CD4-positive, alpha-beta memory T cell (primary cell): ENCODE measurements around the gene PPM1B. TPM values are rescaled to one million over a fixed set of nuclear protein-coding genes. Genes with fewer than 3 reads are reported as not detected.
"Not testable (repeated sequence)": the region's sequence is repeated elsewhere in the genome, so short reads cannot be mapped to it uniquely, and the experiment has no call there.

Experiments
- CTCF ChIA-PET: fragments of 350-600 bp; sonication (Branson Sonifier 250); formaldehyde crosslinking; loops from one replicate; lab custom pipeline; 2021; ENCODE audit warnings: inconsistent platforms; ENCODE audit not compliant: partially characterized antibody; lab: Charles Lee
- POLR2A ChIA-PET: fragments of 350-600 bp; sonication (Branson Sonifier 250); formaldehyde crosslinking; loops from one replicate; lab custom pipeline; 2021; ENCODE audit not compliant: partially characterized antibody; lab: Charles Lee
- DNase-seq, 5 donors: peaks; one replicate each; pipeline versions ENCODE4 v3.0.0 to v3.0.0-alpha.2; 2020 to 2022; ENCODE audit warnings: mixed read lengths in 1 of 5
- H3K27ac ChIP-seq: one replicate; pipeline ENCODE4 v1.7.0; 2013; ENCODE audit warnings: low read depth, low read length
- H3K27me3 ChIP-seq: 2 replicates; pipeline ENCODE4 v1.7.0; 2013; ENCODE audit warnings: mild to moderate bottlenecking, low read length, moderate library complexity; ENCODE audit not compliant: insufficient read depth
- H3K36me3 ChIP-seq: 2 replicates; pipeline ENCODE4 v1.7.0; 2013; ENCODE audit warnings: mild to moderate bottlenecking, low read length, moderate library complexity; ENCODE audit not compliant: insufficient read depth
- H3K4me1 ChIP-seq: 2 replicates; pipeline ENCODE4 v1.7.0; 2013; ENCODE audit warnings: mild to moderate bottlenecking, low read length, moderate library complexity; ENCODE audit not compliant: insufficient read depth
- H3K4me3 ChIP-seq, 2 donors: one replicate each; pipeline ENCODE4 v1.7.0; 2013; ENCODE audit warnings: low read length in 2 of 2, mild to moderate bottlenecking in 1 of 2
- H3K9me3 ChIP-seq, 2 donors: one replicate each; pipeline ENCODE4 v1.7.0; 2013; ENCODE audit warnings: low read length in 2 of 2, control low read depth in 1 of 2; ENCODE audit not compliant: control insufficient read depth in 1 of 2
- H3K27ac Mint-ChIP-seq, 7 donors: one replicate each; pipeline ENCODE4 v1.8.0; 2020 to 2021; ENCODE audit warnings: mixed read lengths in 7 of 7, mild to moderate bottlenecking in 6 of 7, inconsistent platforms in 3 of 7, moderate library complexity in 3 of 7
- H3K27me3 Mint-ChIP-seq, 2 donors: one replicate each; pipeline ENCODE4 v1.8.0; 2020 to 2021; ENCODE audit warnings: mixed read lengths in 2 of 2
- H3K36me3 Mint-ChIP-seq, 2 donors: one replicate each; pipeline ENCODE4 v1.8.0; 2020 to 2021; ENCODE audit warnings: mixed read lengths in 2 of 2, inconsistent platforms in 1 of 2, mild to moderate bottlenecking in 1 of 2
- H3K4me1 Mint-ChIP-seq, 4 donors: one replicate each; pipeline ENCODE4 v1.8.0; 2020 to 2021; ENCODE audit warnings: mixed read lengths in 4 of 4, mild to moderate bottlenecking in 1 of 4
- H3K4me3 Mint-ChIP-seq, 8 donors: one replicate each; pipeline ENCODE4 v1.8.0; 2020 to 2021; ENCODE audit warnings: mixed read lengths in 8 of 8, mild to moderate bottlenecking in 7 of 8, moderate library complexity in 6 of 8, inconsistent platforms in 3 of 8
- H3K9me3 Mint-ChIP-seq, 8 donors: one replicate each; pipeline ENCODE4 v1.8.0; 2020 to 2021; ENCODE audit warnings: mixed read lengths in 8 of 8, mild to moderate bottlenecking in 5 of 8, inconsistent platforms in 3 of 8, moderate library complexity in 1 of 8
- intact Hi-C: fragments of 100-400 bp; cut with micrococcal nuclease; formaldehyde crosslinking; loops from one replicate; pipeline ENCODE4 v1.15.1; 2023
- polyA plus RNA-seq, 2 donors: library from polyadenylated mRNA; unstranded; fragments of 300-500 nt; fragmentation: Illumina TruSeq; gene quantifications; one replicate each; pipeline ENCODE4 v1.2.3, GENCODE V29; 2021
- total RNA-seq, 2 experiments: library from RNA; stranded (reverse); gene quantifications; one replicate each; pipeline ENCODE4 v1.2.3, GENCODE V29; 2021

The PPM1B gene
- total and polyA plus RNA-seq, 4 experiments from 2014 or later: 52.4 to 79.3 (median 65.1) TPM

DNA sequence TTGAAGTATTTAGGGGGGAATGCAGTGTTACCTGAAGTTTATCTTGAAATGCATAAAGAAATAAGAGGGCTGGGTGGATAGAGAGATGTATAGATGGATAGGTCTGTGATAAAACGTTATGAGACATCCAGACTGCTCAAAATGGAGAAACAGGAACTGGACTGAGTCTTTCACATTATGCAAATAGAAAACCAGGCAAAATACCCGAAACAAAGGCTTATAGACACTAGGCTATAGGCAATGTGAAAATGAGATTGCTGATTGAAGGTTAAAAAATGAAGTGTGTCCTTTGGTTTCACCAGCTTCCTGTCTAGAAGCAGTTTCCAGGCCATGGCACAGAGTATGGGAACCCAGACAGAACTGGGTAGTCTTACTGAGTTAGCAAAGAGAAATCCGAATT, 81.7 kb downstream of the PPM1B start:
- H3K9me3 Mint-ChIP-seq: peaks cover 0 to 9% (median 6%) of the 10 kb centered on the region in 8 donors

DNA sequence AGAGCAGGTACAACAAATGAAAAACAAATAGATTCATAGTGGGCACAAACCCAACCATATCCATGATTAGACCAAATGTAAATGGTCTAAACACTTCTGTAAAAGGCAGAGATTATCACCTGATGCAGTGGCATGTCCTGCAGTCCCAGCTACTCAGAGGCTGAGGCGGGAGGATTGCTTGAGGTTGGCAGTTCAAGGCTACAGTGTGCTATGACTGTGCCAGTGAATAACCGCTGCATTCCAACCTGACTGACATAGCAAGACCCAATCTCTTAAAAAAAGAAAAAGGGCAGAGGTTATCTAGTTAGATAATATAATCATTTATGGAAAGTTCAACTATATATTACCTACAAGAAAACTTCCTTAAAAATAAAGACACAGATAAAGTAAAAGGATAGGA, 85.3 kb downstream of the PPM1B start:
- H3K4me1 Mint-ChIP-seq: no peaks in the 10 kb centered on the region
- H3K27ac Mint-ChIP-seq: no peak overlapping the region
- no peaks in the 10 kb centered on the region for H3K4me1 ChIP-seq
- ChIA-PET CTCF (no interaction called here), POLR2A (no interaction called here)
- H3K27me3 ChIP-seq: no peaks in the 10 kb centered on the region
- no peak overlapping the region for H3K4me3 Mint-ChIP-seq
- no peaks in the 10 kb centered on the region for H3K36me3 Mint-ChIP-seq
- no peaks in the 10 kb centered on the region for H3K36me3 ChIP-seq
- H3K27ac ChIP-seq: no peak overlapping the region
- H3K9me3 ChIP-seq: no peaks in the 10 kb centered on the region
- H3K9me3 Mint-ChIP-seq: peaks cover 0 to 9% (median 7%) of the 10 kb centered on the region in 8 donors
- no peak overlapping the region for H3K4me3 ChIP-seq
- DNase-seq: no peak
- intact Hi-C loops: no loop called here
- H3K27me3 Mint-ChIP-seq: peaks cover 8 to 20% of the 10 kb centered on the region in 2 donors

More for the DNA sequence above, 81.7 kb downstream of the PPM1B start:
- intact Hi-C loops: no loop called here
- no peak overlapping the region for H3K27ac ChIP-seq
- no peak for DNase-seq
- POLR2A ChIA-PET: no interaction called here
- peaks cover 6 to 12% of the 10 kb centered on the region in 2 donors for H3K27me3 Mint-ChIP-seq
- no peaks in the 10 kb centered on the region for H3K4me1 ChIP-seq
- H3K27ac Mint-ChIP-seq: no peak overlapping the region
- H3K4me3 Mint-ChIP-seq: no peak overlapping the region
- no peaks in the 10 kb centered on the region for H3K9me3 ChIP-seq
- H3K27me3 ChIP-seq: no peaks in the 10 kb centered on the region
- no peaks in the 10 kb centered on the region for H3K36me3 ChIP-seq
- CTCF ChIA-PET: interaction anchor here (0.8 to 1.1 kb wide), 2 partner anchors 8 to 15 kb away, joined by 3 read pairs; no protein-coding TSS in a partner anchor
- H3K4me3 ChIP-seq: no peak overlapping the region
- H3K4me1 Mint-ChIP-seq: peaks cover 3 to 9% (median 6%) of the 10 kb centered on the region in 4 donors
- no peaks in the 10 kb centered on the region for H3K36me3 Mint-ChIP-seq

- H3K27me3 ChIP-seq, H3K4me1 ChIP-seq, DNase-seq, H3K4me3 Mint-ChIP-seq, H3K27ac ChIP-seq, H3K9me3 Mint-ChIP-seq, H3K4me1 Mint-ChIP-seq, H3K36me3 ChIP-seq, CTCF ChIA-PET, H3K4me3 ChIP-seq, H3K27ac Mint-ChIP-seq, intact Hi-C loops, H3K9me3 ChIP-seq, POLR2A ChIA-PET, H3K36me3 Mint-ChIP-seq: not testable (repeated sequence)
- H3K27me3 Mint-ChIP-seq: peaks cover 8 to 23% of the 10 kb centered on the region in 2 donors
Measured at GRCh38 chr2:44255704-44256103, 87.0 kb downstream of the PPM1B start.

DNA sequence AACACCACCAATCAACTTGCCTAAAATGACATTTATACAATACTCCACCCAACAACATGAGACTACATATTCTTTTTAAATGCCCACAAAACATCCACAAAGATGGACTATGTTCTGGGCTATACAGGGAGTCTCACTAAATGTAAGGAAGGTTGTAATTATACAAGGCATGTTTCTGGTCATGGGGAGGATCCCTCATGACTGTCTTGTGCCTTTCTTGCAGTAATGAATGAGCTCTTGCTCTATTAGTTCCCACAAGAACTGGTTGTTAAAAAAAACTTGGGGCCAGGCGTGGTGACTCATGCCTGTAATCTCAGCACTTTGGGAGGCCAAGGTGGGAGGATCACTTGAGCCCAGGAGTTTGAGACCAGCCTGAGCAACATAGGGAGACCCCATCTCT, 89.1 kb downstream of the PPM1B start:
- H3K36me3 ChIP-seq, H3K27me3 ChIP-seq, H3K4me1 Mint-ChIP-seq, H3K9me3 ChIP-seq, H3K4me1 ChIP-seq, DNase-seq, H3K27ac Mint-ChIP-seq, intact Hi-C loops, POLR2A ChIA-PET, H3K4me3 Mint-ChIP-seq, H3K27ac ChIP-seq, H3K4me3 ChIP-seq, H3K9me3 Mint-ChIP-seq, H3K36me3 Mint-ChIP-seq: not testable (repeated sequence)
- H3K27me3 Mint-ChIP-seq: peaks cover 8 to 13% of the 10 kb centered on the region in 2 donors
- CTCF ChIA-PET: interaction anchor here (1.2 kb wide), 1 partner anchor 12 kb away, joined by 3 read pairs; no protein-coding TSS in a partner anchor

GRCh38 chr2:44267269-44267795, 98.7 kb downstream of the PPM1B start:
- no peak for DNase-seq
- intact Hi-C loops: no loop called here
- H3K27me3 ChIP-seq: no peaks in the 10 kb centered on the region
- no peaks in the 10 kb centered on the region for H3K4me1 ChIP-seq
- no peak overlapping the region for H3K27ac ChIP-seq
- Mint-ChIP-seq H3K4me1 (peaks cover 0 to 2% (median 0%) of the 10 kb centered on the region in 4 donors), H3K27me3 (peaks cover 0 to 2% of the 10 kb centered on the region in 2 donors), H3K4me3 (no peak overlapping the region), H3K9me3 (peaks cover 0 to 3% (median 0%) of the 10 kb centered on the region in 8 donors), H3K36me3 (no peaks in the 10 kb centered on the region), H3K27ac (no peak overlapping the region)
- no peaks in the 10 kb centered on the region for H3K9me3 ChIP-seq
- H3K36me3 ChIP-seq: no peaks in the 10 kb centered on the region
- no peak overlapping the region for H3K4me3 ChIP-seq
- CTCF ChIA-PET: interaction anchor here (0.7 to 1.2 kb wide), 2 partner anchors 223 to 317 kb away, joined by 3 read pairs; no protein-coding TSS in a partner anchor
- POLR2A ChIA-PET: no interaction called here

- intact Hi-C loops: no loop called here
- H3K36me3 ChIP-seq: no peaks in the 10 kb centered on the region
- H3K4me1 Mint-ChIP-seq: peaks cover 0 to 4% (median 0%) of the 10 kb centered on the region in 4 donors
- no peak overlapping the region for H3K27ac Mint-ChIP-seq
- no peak overlapping the region for H3K4me3 Mint-ChIP-seq
- H3K9me3 ChIP-seq: no peaks in the 10 kb centered on the region
- no peaks in the 10 kb centered on the region for H3K4me1 ChIP-seq
- ChIA-PET POLR2A (no interaction called here), CTCF (interaction anchor here (0.7 to 1.2 kb wide), 2 partner anchors 224 to 316 kb away, joined by 3 read pairs; no protein-coding TSS in a partner anchor)
- H3K4me3 ChIP-seq: no peak overlapping the region
- H3K36me3 Mint-ChIP-seq: no peaks in the 10 kb centered on the region
- H3K9me3 Mint-ChIP-seq: peaks cover 0 to 3% (median 0%) of the 10 kb centered on the region in 8 donors
- no peaks in the 10 kb centered on the region for H3K27me3 ChIP-seq
- H3K27me3 Mint-ChIP-seq: peaks cover 0 to 2% of the 10 kb centered on the region in 2 donors
- H3K27ac ChIP-seq: no peak overlapping the region
- DNase-seq: no peak
Measured at GRCh38 chr2:44267796-44268648, 99.3 kb downstream of the PPM1B start.

DNA sequence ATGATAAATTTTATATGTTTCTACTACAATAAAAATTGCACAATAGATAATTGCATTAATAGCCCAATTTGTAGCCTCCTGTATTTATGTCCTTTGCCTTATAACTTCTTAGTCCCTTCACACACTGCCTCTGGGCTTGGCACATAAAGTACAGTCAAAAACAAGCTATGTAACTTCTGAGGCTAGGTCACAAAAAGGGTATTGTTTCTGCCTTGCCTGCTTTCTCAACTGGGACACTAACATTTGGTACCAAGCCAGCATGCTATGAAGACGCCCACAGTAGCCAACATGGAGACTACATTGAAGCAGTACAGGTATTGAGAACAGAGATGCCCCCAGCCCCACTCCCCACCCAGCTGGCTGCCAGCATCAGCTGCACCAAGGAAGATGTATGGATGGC, 101.2 kb downstream of the PPM1B start:
- peaks cover 0 to 2% of the 10 kb centered on the region in 2 donors for H3K27me3 Mint-ChIP-seq
- CTCF ChIA-PET: no interaction called here
- H3K36me3 ChIP-seq: no peaks in the 10 kb centered on the region
- no peaks in the 10 kb centered on the region for H3K27me3 ChIP-seq
- no peak for DNase-seq
- no peak overlapping the region for H3K4me3 ChIP-seq
- no peaks in the 10 kb centered on the region for H3K36me3 Mint-ChIP-seq
- no peak overlapping the region for H3K4me3 Mint-ChIP-seq
- POLR2A ChIA-PET: no interaction called here
- intact Hi-C loops: no loop called here
- H3K4me1 Mint-ChIP-seq: peaks cover 0 to 6% (median 0%) of the 10 kb centered on the region in 4 donors
- peaks cover 0 to 3% (median 0%) of the 10 kb centered on the region in 8 donors for H3K9me3 Mint-ChIP-seq
- H3K27ac ChIP-seq: no peak overlapping the region
- H3K27ac Mint-ChIP-seq: no peak overlapping the region
- H3K9me3 ChIP-seq: no peaks in the 10 kb centered on the region
- no peaks in the 10 kb centered on the region for H3K4me1 ChIP-seq
